LNCAP (cell line): ENCODE measurements around the gene SLC10A3.

Experiments used
- TF ChIP-seq, protein P1 (sequence below): fragments of 450-650 bp; IDR thresholded peaks from 2 replicates; pipeline ENCODE4 v1.5.1; 2017; ENCODE audit warnings: mild to moderate bottlenecking

SLC10A3 gene

DNA sequence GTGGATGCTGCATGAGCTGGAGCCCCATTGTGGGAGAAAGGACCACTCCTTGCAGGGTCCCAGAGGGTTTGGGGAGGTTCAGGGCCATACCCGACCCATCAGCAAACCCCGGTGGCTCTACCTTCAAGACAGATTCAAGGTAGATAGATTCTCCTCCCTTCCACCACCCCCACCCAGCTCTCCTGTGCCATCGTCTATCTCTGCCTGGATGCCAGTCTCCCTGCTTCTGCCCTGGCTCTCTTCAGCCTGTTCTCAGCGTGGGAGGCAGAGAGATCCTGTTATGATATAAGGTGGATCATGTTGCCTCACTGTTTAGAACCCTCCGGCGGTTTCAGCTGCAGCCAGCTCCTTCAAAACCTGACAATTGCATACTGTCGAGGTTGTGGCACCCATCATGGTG, 16.7 kb downstream of the SLC10A3 start:
- TF ChIP-seq, protein P1, sequence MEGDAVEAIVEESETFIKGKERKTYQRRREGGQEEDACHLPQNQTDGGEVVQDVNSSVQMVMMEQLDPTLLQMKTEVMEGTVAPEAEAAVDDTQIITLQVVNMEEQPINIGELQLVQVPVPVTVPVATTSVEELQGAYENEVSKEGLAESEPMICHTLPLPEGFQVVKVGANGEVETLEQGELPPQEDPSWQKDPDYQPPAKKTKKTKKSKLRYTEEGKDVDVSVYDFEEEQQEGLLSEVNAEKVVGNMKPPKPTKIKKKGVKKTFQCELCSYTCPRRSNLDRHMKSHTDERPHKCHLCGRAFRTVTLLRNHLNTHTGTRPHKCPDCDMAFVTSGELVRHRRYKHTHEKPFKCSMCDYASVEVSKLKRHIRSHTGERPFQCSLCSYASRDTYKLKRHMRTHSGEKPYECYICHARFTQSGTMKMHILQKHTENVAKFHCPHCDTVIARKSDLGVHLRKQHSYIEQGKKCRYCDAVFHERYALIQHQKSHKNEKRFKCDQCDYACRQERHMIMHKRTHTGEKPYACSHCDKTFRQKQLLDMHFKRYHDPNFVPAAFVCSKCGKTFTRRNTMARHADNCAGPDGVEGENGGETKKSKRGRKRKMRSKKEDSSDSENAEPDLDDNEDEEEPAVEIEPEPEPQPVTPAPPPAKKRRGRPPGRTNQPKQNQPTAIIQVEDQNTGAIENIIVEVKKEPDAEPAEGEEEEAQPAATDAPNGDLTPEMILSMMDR = no peak

DNA sequence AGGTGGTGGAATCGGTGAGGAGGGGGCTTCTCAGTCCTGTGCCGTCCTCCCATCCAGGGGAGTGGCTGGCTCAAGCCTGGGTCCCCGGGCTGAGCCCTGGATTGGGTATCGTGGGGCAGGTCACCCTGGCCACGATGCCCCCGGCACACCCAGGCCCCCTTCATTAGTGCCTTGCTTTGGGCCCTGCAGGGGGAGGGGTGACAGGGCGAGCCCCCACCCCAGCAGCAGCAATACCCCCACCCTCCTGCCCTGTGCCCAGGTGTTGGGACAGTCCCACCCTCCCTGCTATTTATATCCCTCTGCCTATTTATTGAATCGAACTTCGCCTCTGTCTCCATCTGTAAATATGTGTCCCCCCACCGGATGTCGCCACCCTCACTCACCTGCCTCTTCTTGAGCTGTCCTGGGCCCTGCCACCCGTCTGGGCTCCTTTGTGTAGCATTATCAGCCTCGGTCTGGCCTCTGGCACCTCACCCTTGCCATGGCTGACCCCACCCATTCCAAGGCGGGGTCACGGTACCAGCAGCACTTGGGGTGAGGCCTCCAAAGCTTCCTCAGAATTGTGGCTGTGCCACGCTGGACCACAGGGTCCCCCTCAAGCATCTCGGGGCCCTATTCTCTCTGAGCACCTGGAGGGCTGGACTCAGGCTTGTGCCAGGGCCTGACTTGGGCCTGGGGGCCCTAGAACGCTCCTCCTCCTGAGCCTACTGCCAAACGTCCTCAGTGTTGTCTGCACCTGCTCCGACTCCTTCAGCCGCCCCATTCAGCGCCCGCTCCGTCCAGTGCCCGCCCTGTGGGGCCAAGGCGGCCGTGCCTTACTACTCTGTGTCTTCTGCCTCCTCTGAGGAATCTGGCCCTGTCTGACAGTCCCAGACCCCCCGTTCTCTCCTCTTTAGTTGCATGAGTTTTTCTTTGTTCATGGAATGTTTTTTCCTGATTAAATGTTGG, 17.5 kb downstream of the SLC10A3 start:
- TF ChIP-seq, protein P1 = no peak

GRCh38 chrX:154471839-154472684, 18.4 kb downstream of the SLC10A3 start:
- TF ChIP-seq, protein P1 = no peak

DNA sequence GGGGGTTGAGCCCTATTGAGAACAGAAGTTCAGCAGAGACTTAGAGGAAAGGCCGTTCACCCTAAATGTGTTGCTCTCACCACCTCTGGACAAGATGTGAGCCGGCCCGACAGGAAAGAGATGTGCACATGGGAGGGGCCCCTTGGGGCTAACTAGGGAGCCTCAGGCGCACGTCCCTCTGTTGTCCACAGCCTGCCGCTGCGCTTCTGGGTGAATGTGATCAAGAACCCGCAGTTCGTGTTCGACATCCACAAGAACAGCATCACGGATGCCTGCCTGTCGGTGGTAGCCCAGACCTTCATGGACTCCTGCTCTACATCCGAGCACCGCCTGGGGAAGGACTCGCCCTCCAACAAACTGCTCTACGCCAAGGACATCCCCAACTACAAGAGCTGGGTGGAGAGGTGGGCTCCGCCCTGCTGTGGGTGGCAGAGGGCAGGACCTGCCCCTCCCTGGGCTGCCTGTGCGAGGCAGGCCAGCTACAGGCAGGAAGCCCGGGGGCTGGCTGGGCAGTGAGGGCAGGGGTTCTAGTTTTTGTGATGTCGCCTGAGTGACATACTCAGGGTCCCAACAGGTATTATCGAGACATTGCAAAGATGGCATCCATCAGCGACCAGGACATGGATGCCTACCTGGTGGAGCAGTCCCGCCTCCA, 19.4 kb downstream of the SLC10A3 start:
- TF ChIP-seq, protein P1 = no peak

GRCh38 chrX:154470434-154470833, 20.0 kb downstream of the SLC10A3 start:
- TF ChIP-seq, protein P1 = no peak

GRCh38 chrX:154469880-154470279, 20.5 kb downstream of the SLC10A3 start:
- TF ChIP-seq, protein P1 = no peak

GRCh38 chrX:154469114-154469513, 21.3 kb downstream of the SLC10A3 start:
- TF ChIP-seq, protein P1 = no peak
